ENCODE data around the gene TCF15.
"Not testable (repeated sequence)": the region's sequence is repeated elsewhere in the genome, so short reads cannot be mapped to it uniquely, and the experiment has no call there.

Gene TCF15

GRCh38 chr20:578940-579690 lies 31.0 kb downstream of the TCF15 start:
- DNase-seq (ENCODE audit: low read depth, low spot score) = not testable (repeated sequence)

- DNase-seq (ENCODE audit: low read depth, low spot score) = no peak
Measured at GRCh38 chr20:577167-577791, 32.8 kb downstream of the TCF15 start.

- DNase-seq (ENCODE audit: low read depth, low spot score) = no peak
Measured at GRCh38 chr20:576156-576555, 34.0 kb downstream of the TCF15 start.

GRCh38 chr20:575230-575629 lies 34.9 kb downstream of the TCF15 start:
- no peak for DNase-seq (ENCODE audit: low read depth, low spot score)

- no peak for DNase-seq (ENCODE audit: low read depth, low spot score)
Measured at GRCh38 chr20:574297-574942, 35.7 kb downstream of the TCF15 start.

GRCh38 chr20:573414-574296 lies 36.5 kb downstream of the TCF15 start:
- no peak for DNase-seq (ENCODE audit: low read depth, low spot score)

GRCh38 chr20:572727-573126 lies 37.4 kb downstream of the TCF15 start:
- DNase-seq (ENCODE audit: low read depth, low spot score) = no peak

- no peak for DNase-seq (ENCODE audit: low read depth, low spot score)
Measured at GRCh38 chr20:571754-572441, 38.2 kb downstream of the TCF15 start.

- DNase-seq (ENCODE audit: low read depth, low spot score) = no peak
Measured at GRCh38 chr20:568673-569415, 41.3 kb downstream of the TCF15 start.

- DNase-seq (ENCODE audit: low read depth, low spot score) = no peak
Measured at GRCh38 chr20:568097-568652, 41.9 kb downstream of the TCF15 start.

- no peak for DNase-seq (ENCODE audit: low read depth, low spot score)
Measured at GRCh38 chr20:564192-564591, 45.9 kb downstream of the TCF15 start.

- DNase-seq (ENCODE audit: low read depth, low spot score) = no peak
Measured at GRCh38 chr20:563187-563586, 46.9 kb downstream of the TCF15 start.

GRCh38 chr20:562232-562897 lies 47.7 kb downstream of the TCF15 start:
- DNase-seq (ENCODE audit: low read depth, low spot score) = no peak

GRCh38 chr20:561437-562231 lies 48.5 kb downstream of the TCF15 start:
- DNase-seq (ENCODE audit: low read depth, low spot score) = peak; percentile 10

- no peak for DNase-seq (ENCODE audit: low read depth, low spot score)
Measured at GRCh38 chr20:560680-561079, 49.4 kb downstream of the TCF15 start.

GRCh38 chr20:558117-558516 lies 52.0 kb downstream of the TCF15 start:
- DNase-seq (ENCODE audit: low read depth, low spot score) = no peak

GRCh38 chr20:556984-557383 lies 53.1 kb downstream of the TCF15 start:
- DNase-seq (ENCODE audit: low read depth, low spot score) = no peak

- DNase-seq (ENCODE audit: low read depth, low spot score) = no peak
Measured at GRCh38 chr20:555976-556385, 54.1 kb downstream of the TCF15 start.
